ENCODE results near the gene RNF152.

Gene RNF152

DNA sequence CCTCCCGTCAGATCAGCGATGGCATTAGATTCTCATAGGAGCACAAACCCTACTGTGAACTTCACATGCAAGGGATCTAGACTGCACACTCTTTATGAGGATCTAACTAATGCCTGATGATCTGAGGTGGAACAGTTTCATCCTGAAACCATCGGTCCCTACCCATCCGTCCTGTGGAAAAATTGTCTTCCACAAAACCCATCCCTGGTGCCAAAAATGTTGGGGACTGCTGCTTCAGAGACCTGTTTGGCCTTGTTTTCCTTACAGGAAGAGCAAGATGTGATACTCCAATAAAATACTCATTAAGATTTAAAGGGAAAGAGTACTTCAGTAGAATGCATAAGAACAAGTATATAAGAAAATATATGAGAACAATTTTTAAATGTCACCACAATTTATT lies 71.1 kb downstream of the RNF152 start:
- DNase-seq (ENCODE audit: low spot score), result no peak
- ChIA-PET POLR2A (ENCODE audit: low non-redundant PET) (no interaction called here), CTCF (no interaction called here)
- H3K27ac ChIP-seq, result no peak overlapping the region
- no peak for TF ChIP-seq CTCF (conservative IDR thresholded peaks at IDR 0.05; ENCODE audit: low read depth)

GRCh38 chr18:61820882-61821281 lies 71.9 kb downstream of the RNF152 start:
- H3K27ac ChIP-seq, result no peak overlapping the region
- TF ChIP-seq CTCF (conservative IDR thresholded peaks at IDR 0.05; ENCODE audit: low read depth), result no peak
- POLR2A ChIA-PET (ENCODE audit: low non-redundant PET), result no interaction called here
- DNase-seq (ENCODE audit: low spot score), result no peak
- CTCF ChIA-PET, result interaction anchor here (0.5 to 0.6 kb wide), 2 partner anchors 62 to 241 kb away, joined by 3 to 4 read pairs; no protein-coding TSS in a partner anchor

DNA sequence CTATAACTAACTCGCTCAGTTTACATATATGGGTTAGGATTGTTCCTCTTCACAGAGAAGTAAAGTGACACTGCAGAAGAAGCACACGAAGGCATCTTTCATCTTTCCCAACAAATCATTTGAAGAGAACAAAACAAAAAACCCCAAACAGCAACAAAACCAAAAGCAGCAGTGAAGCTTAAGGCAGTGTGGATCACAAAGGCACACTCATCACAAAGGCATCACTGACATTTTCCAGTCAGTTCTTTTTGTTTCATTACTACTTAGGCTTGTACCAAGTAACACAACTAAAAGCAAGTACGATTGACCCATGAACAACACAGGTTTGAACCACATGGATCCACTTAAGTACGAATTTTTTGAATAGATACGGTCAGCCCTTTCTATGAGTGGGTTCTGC lies 75.7 kb downstream of the RNF152 start:
- ChIA-PET POLR2A (ENCODE audit: low non-redundant PET) (no interaction called here), CTCF (no interaction called here)
- no peak overlapping the region for H3K27ac ChIP-seq
- no peak for DNase-seq (ENCODE audit: low spot score)
- TF ChIP-seq CTCF (conservative IDR thresholded peaks at IDR 0.05; ENCODE audit: low read depth), result no peak

DNA sequence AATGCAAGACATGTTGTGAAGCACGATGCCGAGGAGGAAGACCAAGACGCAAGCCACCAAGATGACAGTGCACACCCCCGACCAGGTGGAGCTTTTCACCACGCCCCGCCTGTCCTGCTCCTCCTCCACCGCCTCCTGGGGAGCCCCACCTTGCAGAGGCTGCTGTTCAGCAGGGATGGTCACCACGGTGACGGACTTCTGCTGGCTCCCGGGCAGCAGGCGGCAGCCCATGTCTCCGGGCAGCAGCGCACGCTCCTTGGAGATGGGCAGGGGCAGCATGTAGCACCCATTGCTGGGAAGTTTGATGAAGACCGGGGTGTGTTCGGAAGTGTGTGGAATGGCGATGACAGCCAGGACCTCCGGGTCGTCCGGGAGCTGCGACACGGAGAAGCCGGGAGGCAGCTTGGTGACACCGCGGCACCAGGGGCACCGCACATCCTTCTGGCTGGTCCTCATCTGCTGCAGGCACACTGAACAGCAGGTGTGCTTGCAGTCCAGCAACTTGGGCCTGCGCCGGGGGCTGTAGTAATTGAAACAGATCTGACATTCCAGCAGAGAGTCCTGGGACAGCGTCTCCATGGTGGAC lies 76.8 kb downstream of the RNF152 start:
- TF ChIP-seq CTCF (conservative IDR thresholded peaks at IDR 0.05; ENCODE audit: low read depth), result no peak
- ChIA-PET POLR2A (ENCODE audit: low non-redundant PET) (no interaction called here), CTCF (no interaction called here)
- no peak for DNase-seq (ENCODE audit: low spot score)
- H3K27ac ChIP-seq, result no peak overlapping the region

- no peak for DNase-seq (ENCODE audit: low spot score)
- POLR2A ChIA-PET (ENCODE audit: low non-redundant PET), result no interaction called here
- CTCF ChIA-PET, result no interaction called here
- no peak overlapping the region for H3K27ac ChIP-seq
- no peak for TF ChIP-seq CTCF (conservative IDR thresholded peaks at IDR 0.05; ENCODE audit: low read depth)
Observed at GRCh38 chr18:61808286-61808685, 84.5 kb downstream of the RNF152 start.

DNA sequence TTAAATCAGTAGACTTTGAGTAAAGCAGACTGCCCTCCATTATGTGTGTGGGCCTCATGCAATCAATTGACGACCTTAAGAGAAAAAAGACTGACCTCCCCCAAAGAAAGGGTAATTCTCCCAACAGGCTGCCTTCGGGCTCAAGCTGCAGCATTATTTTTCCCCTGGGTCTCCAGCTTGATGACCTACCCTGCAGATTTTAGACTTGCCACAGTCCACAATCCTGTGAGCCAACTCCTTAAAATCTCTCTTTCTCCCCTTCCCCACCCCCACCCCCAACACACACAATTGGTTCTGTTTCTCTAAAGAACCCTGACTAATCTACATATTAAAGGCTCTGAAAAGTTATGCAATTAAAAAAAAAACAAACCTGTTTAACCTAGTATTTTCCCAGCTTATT lies 89.4 kb downstream of the RNF152 start:
- H3K27ac ChIP-seq, result no peak overlapping the region
- ChIA-PET POLR2A (ENCODE audit: low non-redundant PET) (no interaction called here), CTCF (no interaction called here)
- no peak for TF ChIP-seq CTCF (conservative IDR thresholded peaks at IDR 0.05; ENCODE audit: low read depth)
- no peak for DNase-seq (ENCODE audit: low spot score)
